CD14-positive monocyte (primary cell): Measurements from ENCODE around the gene FAM47E. TPM values are rescaled to one million over a fixed set of nuclear protein-coding genes. Genes with fewer than 3 reads are reported as not detected.

ENCODE experiments used
- DNase-seq, 3 donors: peaks; one replicate each; pipeline ENCODE4 v3.0.0-alpha.2; 2011 to 2022
- H2AFZ ChIP-seq: 2 replicates; pipeline ENCODE4 v1.6.0; 2012; ENCODE audit warnings: mild to moderate bottlenecking, low read depth, low read length, inconsistent platforms; ENCODE audit not compliant: insufficient read depth, poor library complexity, severe bottlenecking
- H3K27ac ChIP-seq, 2 donors: 1 replicate in 1 of 2; 2 replicates in 1 of 2; pipeline ENCODE4 v1.5.1; 2012 to 2013; ENCODE audit warnings: low read length in 2 of 2, control low read depth in 1 of 2, inconsistent platforms in 1 of 2, low read depth in 1 of 2, mild to moderate bottlenecking in 1 of 2
- H3K27me3 ChIP-seq, 2 donors: one replicate each; pipeline versions ENCODE4 v1.6.0 to v1.6.1; 2011 to 2013; ENCODE audit warnings: low read length in 2 of 2; ENCODE audit not compliant: control insufficient read depth in 2 of 2, insufficient read depth in 2 of 2
- H3K36me3 ChIP-seq, 2 donors: replicated peaks in 1 of 2; 1 replicate in 1 of 2; 2 replicates in 1 of 2; pipeline versions ENCODE4 v1.5.1 to v1.6.1; 2012 to 2013; ENCODE audit warnings: low read length in 2 of 2, control low read depth in 1 of 2, inconsistent platforms in 1 of 2, mild to moderate bottlenecking in 1 of 2; ENCODE audit not compliant: insufficient read depth in 2 of 2, control insufficient read depth in 1 of 2
- H3K4me1 ChIP-seq, 2 donors: 1 replicate in 1 of 2; 2 replicates in 1 of 2; pipeline versions ENCODE4 v1.5.1 to v1.6.1; 2012 to 2013; ENCODE audit warnings: low read length in 2 of 2, control low read depth in 1 of 2, inconsistent platforms in 1 of 2, mild to moderate bottlenecking in 1 of 2, moderate library complexity in 1 of 2; ENCODE audit not compliant: insufficient read depth in 2 of 2, control insufficient read depth in 1 of 2
- H3K4me2 ChIP-seq: replicated peaks from 2 replicates; pipeline ENCODE3; 2012; ENCODE audit warnings: low read length, moderate library complexity, mild to moderate bottlenecking; ENCODE audit not compliant: poor library complexity, severe bottlenecking; ENCODE audit errors: extremely low read depth
- H3K4me3 ChIP-seq, 3 experiments: fragments of 200-600 bp in 1 of 3; sonication (generic) in 1 of 3; replicated peaks in 1 of 3; 1 replicate in 2 of 3; 2 replicates in 1 of 3; pipeline ENCODE4 v1.5.1; 2011 to 2013; ENCODE audit warnings: low read length in 3 of 3, mild to moderate bottlenecking in 3 of 3, control low read depth in 2 of 3, low read depth in 2 of 3, inconsistent platforms in 1 of 3, moderate library complexity in 1 of 3
- H3K79me2 ChIP-seq: 2 replicates; pipeline ENCODE4 v1.6.0; 2012; ENCODE audit warnings: mild to moderate bottlenecking, control low read depth, inconsistent platforms, low read length, moderate library complexity; ENCODE audit not compliant: insufficient read depth
- H3K9ac ChIP-seq: 2 replicates; pipeline ENCODE4 v1.6.0; 2017; ENCODE audit warnings: low read length, mild to moderate bottlenecking; ENCODE audit not compliant: insufficient read depth, poor library complexity, severe bottlenecking
- H3K9me3 ChIP-seq, 2 donors: replicated peaks in 1 of 2; 1 replicate in 1 of 2; 2 replicates in 1 of 2; pipeline versions ENCODE4 v1.5.1 to v1.6.1; 2012 to 2013; ENCODE audit warnings: low read length in 2 of 2, control low read depth in 1 of 2; ENCODE audit not compliant: control insufficient read depth in 1 of 2, insufficient read depth in 1 of 2
- H4K20me1 ChIP-seq: 2 replicates; pipeline ENCODE4 v1.6.0; 2012; ENCODE audit warnings: mild to moderate bottlenecking, low read length, control low read depth, moderate library complexity; ENCODE audit not compliant: insufficient read depth
- H3K27ac Mint-ChIP-seq, 7 donors: one replicate each; pipeline ENCODE4 v1.8.0; 2020; ENCODE audit warnings: mild to moderate bottlenecking in 7 of 7, mixed read lengths in 7 of 7, moderate library complexity in 6 of 7, inconsistent platforms in 2 of 7
- H3K27me3 Mint-ChIP-seq, 3 donors: one replicate each; pipeline ENCODE4 v1.8.0; 2021 to 2022; ENCODE audit warnings: low read depth in 3 of 3, mild to moderate bottlenecking in 3 of 3, mixed read lengths in 3 of 3, moderate library complexity in 3 of 3, inconsistent platforms in 1 of 3
- H3K36me3 Mint-ChIP-seq, 2 donors: one replicate each; pipeline ENCODE4 v1.8.0; 2020; ENCODE audit warnings: mixed read lengths in 2 of 2, inconsistent platforms in 1 of 2, mild to moderate bottlenecking in 1 of 2
- H3K4me1 Mint-ChIP-seq: one replicate; pipeline ENCODE4 v1.8.0; 2020; ENCODE audit warnings: mild to moderate bottlenecking, mixed read lengths
- H3K4me3 Mint-ChIP-seq, 2 donors: one replicate each; pipeline ENCODE4 v1.8.0; 2020; ENCODE audit warnings: mild to moderate bottlenecking in 2 of 2, mixed read lengths in 2 of 2, moderate library complexity in 1 of 2
- H3K9me3 Mint-ChIP-seq, 7 donors: one replicate each; pipeline ENCODE4 v1.8.0; 2020 to 2022; ENCODE audit warnings: mixed read lengths in 7 of 7, mild to moderate bottlenecking in 6 of 7, moderate library complexity in 6 of 7, inconsistent platforms in 2 of 7
- CTCF ChIP-seq: fragments of 200-600 bp; IDR thresholded peaks from one replicate; pipeline ENCODE4 v1.8.0; 2022; ENCODE audit warnings: antibody characterized with exemption, mild to moderate bottlenecking
- WGBS: methylation state at CpG from one replicate; pipeline ENCODE4 v1.1.5; 2013; ENCODE audit warnings: missing lambda C conversion rate; ENCODE audit not compliant: insufficient coverage; 5-methylcytosine and 5-hydroxymethylcytosine counted together
- intact Hi-C, 2 donors: fragments of 100-400 bp; cut with micrococcal nuclease; formaldehyde crosslinking; loops; one replicate each; pipeline versions ENCODE4 v1.15.0 to v1.15.1; 2023
- polyA plus RNA-seq, 3 donors: library from polyadenylated mRNA; depleted of rRNA in 1 of 3; unstranded in 2 of 3; stranded (reverse) in 1 of 3; fragments of 300-500 nt in 2 of 3; fragments of >200 nt in 1 of 3; fragmentation: Illumina TruSeq in 2 of 3; gene quantifications; 1 replicate in 2 of 3; 2 replicates in 1 of 3; pipeline ENCODE4 v1.2.3, GENCODE V29; 2012 to 2021

Gene FAM47E
- polyA plus RNA-seq, 3 donors, result 0.31 TPM; not detected in 2

GRCh38 chr4:76276813-76277212 lies 25.3 kb downstream of the FAM47E start:
- Histone ChIP-seq H3K9me3 (no peaks in the 10 kb centered on the region), H3K4me2 (no peak overlapping the region), H3K9ac (no peak overlapping the region), H3K27ac (no peak overlapping the region), H3K4me3 (no peak overlapping the region), H3K27me3 (no peaks in the 10 kb centered on the region), H3K79me2 (no peaks in the 10 kb centered on the region), H4K20me1 (no peaks in the 10 kb centered on the region), H3K4me1 (peaks cover 0 to 10% of the 10 kb centered on the region in 2 donors), H2AFZ (no peak overlapping the region), H3K36me3 (no peaks in the 10 kb centered on the region)
- TF ChIP-seq CTCF, result no peak
- no peak overlapping the region for H3K27ac Mint-ChIP-seq
- intact Hi-C loops, result no loop called here
- no peaks in the 10 kb centered on the region for H3K27me3 Mint-ChIP-seq
- H3K4me1 Mint-ChIP-seq, result peaks cover 26% of the 10 kb centered on the region
- H3K9me3 Mint-ChIP-seq, result no peaks in the 10 kb centered on the region
- H3K36me3 Mint-ChIP-seq, result no peaks in the 10 kb centered on the region
- DNase-seq, result no peak
- H3K4me3 Mint-ChIP-seq, result no peak overlapping the region
- 93% methylated on average over 2 of the region's 9 CpGs for WGBS

- Mint-ChIP-seq H3K4me3 (no peak overlapping the region), H3K27ac (no peak overlapping the region), H3K9me3 (no peaks in the 10 kb centered on the region), H3K4me1 (peaks cover 19% of the 10 kb centered on the region), H3K27me3 (no peaks in the 10 kb centered on the region), H3K36me3 (no peaks in the 10 kb centered on the region)
- no peaks in the 10 kb centered on the region for H3K9me3 ChIP-seq
- H3K9ac ChIP-seq, result no peak overlapping the region
- no peaks in the 10 kb centered on the region for H3K79me2 ChIP-seq
- H4K20me1 ChIP-seq, result no peaks in the 10 kb centered on the region
- H2AFZ ChIP-seq, result no peak overlapping the region
- no peak for TF ChIP-seq CTCF
- no peaks in the 10 kb centered on the region for H3K27me3 ChIP-seq
- H3K4me1 ChIP-seq, result peaks cover 0 to 10% of the 10 kb centered on the region in 2 donors
- intact Hi-C loops, result no loop called here
- H3K4me3 ChIP-seq, result no peak overlapping the region
- H3K36me3 ChIP-seq, result no peaks in the 10 kb centered on the region
- DNase-seq, result no peak
- no peak overlapping the region for H3K27ac ChIP-seq
- no peak overlapping the region for H3K4me2 ChIP-seq
- WGBS, result no CpG with 5 or more reads among the region's 1 CpG
Measured at GRCh38 chr4:76277667-76278066, 26.1 kb downstream of the FAM47E start.
